Activated B cell treated with CpG ODN at 0.5 μM for 24 hours (primary cell): Measurements from ENCODE around the gene PPP1R9B. TPM values are rescaled to one million over a fixed set of nuclear protein-coding genes. Genes with fewer than 3 reads are reported as not detected.

ENCODE experiments used
- ATAC-seq: fragments of 200-7000 bp; cut with Tn5 transposase; one replicate; pipeline ENCODE4 v1.10.0; 2021; ENCODE audit warnings: low read depth, mild to moderate bottlenecking, moderate library complexity
- CTCF ChIA-PET: fragments of 350-600 bp; sonication (Branson Sonifier 250); formaldehyde crosslinking; loops from one replicate; lab custom pipeline; 2021; ENCODE audit warnings: antibody characterized with exemption; lab: Charles Lee
- POLR2A ChIA-PET: fragments of 350-600 bp; sonication (Branson Sonifier 250); formaldehyde crosslinking; loops from one replicate; lab custom pipeline; 2021; ENCODE audit warnings: antibody characterized with exemption; lab: Charles Lee
- DNase-seq: peaks from one replicate; pipeline ENCODE4 v3.0.0; 2022
- H3K27ac Mint-ChIP-seq: one replicate; pipeline ENCODE4 v1.8.0; 2020; ENCODE audit warnings: mixed read lengths
- H3K27me3 Mint-ChIP-seq: one replicate; pipeline ENCODE4 v1.8.0; 2021; ENCODE audit warnings: mixed read lengths
- H3K36me3 Mint-ChIP-seq: one replicate; pipeline ENCODE4 v1.8.0; 2021; ENCODE audit warnings: low read depth, mixed read lengths
- H3K4me1 Mint-ChIP-seq: one replicate; pipeline ENCODE4 v1.8.0; 2021; ENCODE audit warnings: mixed read lengths
- H3K4me3 Mint-ChIP-seq: one replicate; pipeline ENCODE4 v1.8.0; 2020; ENCODE audit warnings: mild to moderate bottlenecking, mixed read lengths
- H3K9me3 Mint-ChIP-seq: one replicate; pipeline ENCODE4 v1.8.0; 2020; ENCODE audit warnings: mixed read lengths
- intact Hi-C: fragments of 100-400 bp; cut with micrococcal nuclease; formaldehyde crosslinking; loops from one replicate; pipeline ENCODE4 v1.15.1; 2024
- total RNA-seq: library from RNA; stranded (reverse); gene quantifications from 2 replicates; pipeline ENCODE4 v1.2.3, GENCODE V29; 2022
- TF ChIP-seq, protein P1 (sequence below): fragments of 200-600 bp; IDR thresholded peaks from one replicate; pipeline ENCODE4 v1.8.0; 2022; ENCODE audit warnings: antibody characterized with exemption, mild to moderate bottlenecking

PPP1R9B gene
- total RNA-seq, 1 donor from 2014 or later: 313 TPM

DNA sequence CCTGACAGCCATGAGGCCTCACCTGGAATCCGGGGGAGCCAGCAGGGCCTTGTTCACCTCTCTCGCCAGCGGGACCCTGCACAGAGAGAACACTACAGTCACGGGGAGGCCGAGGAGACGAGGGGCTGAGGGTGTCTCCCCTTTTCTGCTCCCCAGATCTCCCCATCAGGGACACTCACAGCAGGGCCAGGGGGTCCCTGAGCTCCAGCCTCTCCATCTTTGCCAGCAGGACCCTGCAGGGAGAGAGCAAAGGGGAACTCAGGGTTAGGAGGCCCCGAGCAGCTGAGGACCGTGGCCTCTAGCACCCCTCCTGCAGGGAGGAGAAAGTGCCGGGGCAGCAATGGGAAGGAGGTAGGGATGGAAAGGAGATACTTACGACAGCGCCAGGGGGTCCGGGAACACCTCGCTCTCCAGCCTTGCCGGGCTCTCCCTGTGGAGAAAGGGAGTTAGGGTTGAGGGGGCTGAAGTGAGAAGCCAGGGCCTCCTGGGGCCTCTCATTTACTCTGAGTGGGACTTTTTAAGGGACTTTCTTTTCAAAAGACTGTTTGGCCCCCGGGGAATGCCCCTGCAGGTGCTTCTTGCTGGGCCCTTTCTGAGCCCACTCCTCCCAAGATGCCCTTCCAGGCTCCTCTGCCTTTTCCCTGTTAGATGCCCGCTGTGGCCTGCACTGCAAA, 42.3 kb upstream of the PPP1R9B start:
- TF ChIP-seq, protein P1, sequence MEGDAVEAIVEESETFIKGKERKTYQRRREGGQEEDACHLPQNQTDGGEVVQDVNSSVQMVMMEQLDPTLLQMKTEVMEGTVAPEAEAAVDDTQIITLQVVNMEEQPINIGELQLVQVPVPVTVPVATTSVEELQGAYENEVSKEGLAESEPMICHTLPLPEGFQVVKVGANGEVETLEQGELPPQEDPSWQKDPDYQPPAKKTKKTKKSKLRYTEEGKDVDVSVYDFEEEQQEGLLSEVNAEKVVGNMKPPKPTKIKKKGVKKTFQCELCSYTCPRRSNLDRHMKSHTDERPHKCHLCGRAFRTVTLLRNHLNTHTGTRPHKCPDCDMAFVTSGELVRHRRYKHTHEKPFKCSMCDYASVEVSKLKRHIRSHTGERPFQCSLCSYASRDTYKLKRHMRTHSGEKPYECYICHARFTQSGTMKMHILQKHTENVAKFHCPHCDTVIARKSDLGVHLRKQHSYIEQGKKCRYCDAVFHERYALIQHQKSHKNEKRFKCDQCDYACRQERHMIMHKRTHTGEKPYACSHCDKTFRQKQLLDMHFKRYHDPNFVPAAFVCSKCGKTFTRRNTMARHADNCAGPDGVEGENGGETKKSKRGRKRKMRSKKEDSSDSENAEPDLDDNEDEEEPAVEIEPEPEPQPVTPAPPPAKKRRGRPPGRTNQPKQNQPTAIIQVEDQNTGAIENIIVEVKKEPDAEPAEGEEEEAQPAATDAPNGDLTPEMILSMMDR: no peak
- Mint-ChIP-seq H3K4me1 (peaks cover 22% of the 10 kb centered on the region), H3K4me3 (peak overlapping the region; percentile 75), H3K27me3 (no peaks in the 10 kb centered on the region), H3K36me3 (peaks cover 1% of the 10 kb centered on the region), H3K27ac (peak overlapping the region; percentile 74), H3K9me3 (no peaks in the 10 kb centered on the region)
- DNase-seq: peak; percentile 39
- ChIA-PET POLR2A (no interaction called here), CTCF (interaction anchor here (1.5 kb wide), 1 partner anchor 23 kb away, joined by 3 read pairs; no protein-coding TSS in a partner anchor)
- ATAC-seq: peak; percentile 88
- intact Hi-C loops: loop anchor here (1.0 kb wide), 1 partner anchor 8 kb away; no protein-coding TSS in a partner anchor

DNA sequence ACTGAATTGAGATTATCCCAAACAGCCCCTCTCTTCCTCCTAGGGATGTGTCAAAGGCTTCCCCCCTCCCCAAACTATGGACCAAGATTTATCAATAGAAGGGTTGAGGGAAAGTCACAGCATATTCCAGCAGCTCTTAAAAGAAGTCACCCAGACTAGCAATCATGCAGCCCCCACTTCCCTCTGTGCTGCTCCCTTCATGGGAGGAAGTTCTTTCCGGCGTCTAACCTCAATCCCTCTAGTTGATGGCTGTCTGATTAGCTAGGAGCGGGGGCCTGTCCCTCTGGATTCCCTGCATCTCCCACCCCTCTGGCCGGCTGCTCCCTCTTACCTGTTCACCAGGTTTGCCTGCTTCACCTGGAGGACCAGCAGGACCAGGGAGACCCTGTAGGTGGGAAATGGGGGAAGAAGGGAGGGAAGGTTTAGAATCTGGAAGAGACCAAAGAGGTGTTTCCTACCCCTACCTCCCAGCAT, 41.7 kb upstream of the PPP1R9B start:
- H3K4me1 Mint-ChIP-seq: peaks cover 22% of the 10 kb centered on the region
- TF ChIP-seq, protein P1: no peak
- H3K4me3 Mint-ChIP-seq: no peak overlapping the region
- H3K9me3 Mint-ChIP-seq: no peaks in the 10 kb centered on the region
- peaks cover 3% of the 10 kb centered on the region for H3K36me3 Mint-ChIP-seq
- H3K27me3 Mint-ChIP-seq: no peaks in the 10 kb centered on the region
- intact Hi-C loops: no loop called here
- POLR2A ChIA-PET: no interaction called here
- H3K27ac Mint-ChIP-seq: no peak overlapping the region
- CTCF ChIA-PET: interaction anchor here (2.1 kb wide), 1 partner anchor 8 kb away, joined by 4 read pairs; no protein-coding TSS in a partner anchor
- no peak for DNase-seq
- no peak for ATAC-seq

DNA sequence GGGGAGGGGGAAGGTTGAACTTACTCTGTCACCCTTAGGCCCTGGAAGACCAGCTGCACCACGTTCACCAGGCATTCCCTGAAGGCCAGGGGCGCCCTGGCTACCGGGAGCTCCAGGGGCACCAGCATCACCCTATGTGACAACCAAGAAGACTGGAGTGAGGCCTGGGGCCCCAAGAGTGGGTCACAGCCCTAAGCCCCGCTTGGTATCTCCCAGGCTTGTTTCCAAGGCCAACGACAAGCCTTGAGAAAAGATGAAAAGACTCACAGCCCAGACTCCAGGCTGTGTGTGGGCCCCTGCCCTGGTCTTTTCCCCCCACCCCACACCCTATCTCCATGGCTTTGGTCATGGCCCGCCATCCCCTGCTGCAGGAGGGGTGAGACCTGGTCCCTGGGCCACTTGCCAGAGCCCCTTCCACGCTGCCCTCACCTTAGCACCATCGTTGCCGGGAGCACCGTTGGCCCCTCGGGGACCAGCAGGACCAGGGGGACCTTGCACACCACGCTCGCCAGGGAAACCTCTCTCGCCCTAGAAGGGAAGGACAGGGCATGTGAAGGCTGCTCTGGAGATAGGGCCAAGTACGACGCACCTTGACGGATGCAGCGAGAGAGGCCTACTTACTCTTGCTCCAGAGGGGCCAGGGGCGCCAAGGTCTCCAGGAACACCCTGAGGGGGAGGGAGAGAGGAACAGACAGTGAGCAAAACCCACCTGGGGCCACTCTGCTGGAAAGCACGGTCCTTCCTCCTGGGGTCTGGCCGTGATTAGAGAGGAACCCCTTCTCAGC, 41.1 kb upstream of the PPP1R9B start:
- TF ChIP-seq, protein P1: no peak
- Mint-ChIP-seq H3K27me3 (no peaks in the 10 kb centered on the region), H3K4me1 (peaks cover 22% of the 10 kb centered on the region), H3K9me3 (no peaks in the 10 kb centered on the region), H3K36me3 (peaks cover 3% of the 10 kb centered on the region), H3K4me3 (no peak overlapping the region), H3K27ac (no peak overlapping the region)
- POLR2A ChIA-PET: interaction anchor here (0.6 to 1.2 kb wide), 3 partner anchors 8 to 44 kb away, joined by 3 to 6 read pairs (median 4); no protein-coding TSS in a partner anchor
- ATAC-seq (no peak), DNase-seq (no peak)
- CTCF ChIA-PET: interaction anchor here (1.3 to 2.1 kb wide), 2 partner anchors 8 to 22 kb away, joined by 4 to 5 read pairs; no protein-coding TSS in a partner anchor
- intact Hi-C loops: no loop called here

DNA sequence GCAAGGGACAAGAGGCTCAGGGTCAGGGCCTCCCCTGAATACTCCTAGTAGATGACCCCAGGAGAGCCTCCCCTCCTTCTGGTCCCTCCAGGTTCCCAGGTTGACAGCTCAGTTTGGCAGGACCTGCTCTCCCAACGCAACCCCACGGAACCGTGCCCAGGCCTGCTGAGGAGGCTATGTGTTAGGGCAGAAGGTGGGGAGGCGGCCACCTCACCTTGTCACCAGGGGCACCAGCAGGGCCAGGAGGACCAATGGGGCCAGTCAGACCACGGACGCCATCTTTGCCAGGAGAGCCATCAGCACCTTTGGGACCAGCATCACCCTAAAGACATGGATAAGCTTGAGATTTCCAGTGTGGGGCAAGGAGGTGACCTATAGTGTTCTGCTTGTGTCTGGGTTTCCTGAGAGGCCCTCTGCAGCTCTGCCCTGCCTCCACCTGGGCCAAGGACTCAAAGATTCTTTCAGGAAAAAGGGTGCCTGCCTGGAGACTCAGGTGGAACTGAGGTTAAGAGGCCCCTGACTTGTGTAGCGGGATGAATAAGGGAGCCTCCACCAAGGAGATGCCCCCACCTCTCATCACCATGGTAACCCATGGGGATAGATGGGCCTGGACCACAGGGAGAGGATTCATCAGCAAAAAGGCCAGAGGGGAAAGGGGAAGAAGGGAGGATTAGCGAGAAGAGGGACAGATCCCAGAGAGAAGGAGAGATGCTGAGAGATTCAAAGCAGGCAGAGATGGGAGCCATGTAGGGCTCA, 40.3 kb upstream of the PPP1R9B start:
- peaks cover 28% of the 10 kb centered on the region for H3K4me1 Mint-ChIP-seq
- H3K27me3 Mint-ChIP-seq: no peaks in the 10 kb centered on the region
- CTCF ChIA-PET: interaction anchor here (1.3 to 2.1 kb wide), 2 partner anchors 9 to 21 kb away, joined by 4 to 5 read pairs; no protein-coding TSS in a partner anchor
- ATAC-seq (no peak), DNase-seq (no peak)
- intact Hi-C loops: no loop called here
- no peaks in the 10 kb centered on the region for H3K9me3 Mint-ChIP-seq
- H3K36me3 Mint-ChIP-seq: peaks cover 7% of the 10 kb centered on the region
- POLR2A ChIA-PET: interaction anchor here (0.6 to 1.2 kb wide), 3 partner anchors 9 to 43 kb away, joined by 3 to 6 read pairs (median 4); no protein-coding TSS in a partner anchor
- no peak overlapping the region for H3K27ac Mint-ChIP-seq
- H3K4me3 Mint-ChIP-seq: no peak overlapping the region
- TF ChIP-seq, protein P1: no peak
